NB4 (cell line): Measurements from ENCODE around the gene FSCN2.

ENCODE experiments used
- POLR2A ChIP-seq: IDR thresholded peaks from 2 replicates; pipeline ENCODE4 v1.6.1; 2011; ENCODE audit warnings: mild to moderate bottlenecking; ENCODE audit not compliant: insufficient read length; ENCODE audit errors: extremely low read depth
- TF ChIP-seq, protein P1 (sequence below): IDR thresholded peaks from one replicate; pipeline ENCODE4 v1.5.1; 2012; ENCODE audit warnings: low read depth, low read length

DNA sequence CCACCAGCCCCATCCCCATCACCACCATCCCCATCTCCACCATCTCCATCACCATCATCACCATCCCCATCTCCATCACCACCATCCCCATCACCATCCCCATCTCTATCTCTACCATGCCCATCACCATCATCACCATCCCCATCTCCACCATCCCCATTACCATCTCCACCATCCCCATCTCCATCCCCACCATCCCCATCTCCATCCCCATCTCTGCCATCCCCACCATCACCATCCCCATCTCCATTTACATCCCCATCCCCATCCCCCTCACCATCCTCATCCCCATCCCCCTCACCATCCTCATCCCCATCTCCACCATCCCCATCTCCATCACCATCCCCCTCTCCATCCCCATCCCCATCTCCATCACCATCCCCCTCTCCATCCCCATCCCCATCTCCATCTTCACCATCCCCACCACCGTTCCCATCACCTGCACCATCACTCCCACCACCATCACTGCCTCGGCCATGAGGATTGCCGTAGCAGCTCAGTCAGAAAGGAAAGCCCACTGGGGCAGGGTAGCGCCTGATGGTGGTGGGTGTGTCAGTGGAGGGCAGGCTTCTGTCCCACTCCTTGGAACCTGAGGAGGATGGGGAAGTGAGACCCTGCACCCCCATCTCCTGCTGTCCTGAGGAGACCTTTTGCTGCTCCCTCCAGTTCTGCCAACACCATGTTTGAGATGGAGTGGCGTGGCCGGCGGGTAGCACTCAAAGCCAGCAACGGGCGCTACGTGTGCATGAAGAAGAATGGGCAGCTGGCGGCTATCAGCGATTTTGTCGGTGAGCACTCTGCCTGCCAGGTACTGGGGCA is 7.5 kb downstream of the FSCN2 start:
- TF ChIP-seq POLR2A, result no peak
- TF ChIP-seq, protein P1, sequence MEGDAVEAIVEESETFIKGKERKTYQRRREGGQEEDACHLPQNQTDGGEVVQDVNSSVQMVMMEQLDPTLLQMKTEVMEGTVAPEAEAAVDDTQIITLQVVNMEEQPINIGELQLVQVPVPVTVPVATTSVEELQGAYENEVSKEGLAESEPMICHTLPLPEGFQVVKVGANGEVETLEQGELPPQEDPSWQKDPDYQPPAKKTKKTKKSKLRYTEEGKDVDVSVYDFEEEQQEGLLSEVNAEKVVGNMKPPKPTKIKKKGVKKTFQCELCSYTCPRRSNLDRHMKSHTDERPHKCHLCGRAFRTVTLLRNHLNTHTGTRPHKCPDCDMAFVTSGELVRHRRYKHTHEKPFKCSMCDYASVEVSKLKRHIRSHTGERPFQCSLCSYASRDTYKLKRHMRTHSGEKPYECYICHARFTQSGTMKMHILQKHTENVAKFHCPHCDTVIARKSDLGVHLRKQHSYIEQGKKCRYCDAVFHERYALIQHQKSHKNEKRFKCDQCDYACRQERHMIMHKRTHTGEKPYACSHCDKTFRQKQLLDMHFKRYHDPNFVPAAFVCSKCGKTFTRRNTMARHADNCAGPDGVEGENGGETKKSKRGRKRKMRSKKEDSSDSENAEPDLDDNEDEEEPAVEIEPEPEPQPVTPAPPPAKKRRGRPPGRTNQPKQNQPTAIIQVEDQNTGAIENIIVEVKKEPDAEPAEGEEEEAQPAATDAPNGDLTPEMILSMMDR, result no peak
